ENCODE results near the gene MAPK8IP3.
A peak's percentile ranks its signal among the peaks of the same experiment; 100 is the strongest.

The MAPK8IP3 gene

GRCh38 chr16:1691276-1691675 lies 14.7 kb upstream of the MAPK8IP3 start:
- H3K27ac ChIP-seq = no peak overlapping the region
- TF ChIP-seq, protein P1, sequence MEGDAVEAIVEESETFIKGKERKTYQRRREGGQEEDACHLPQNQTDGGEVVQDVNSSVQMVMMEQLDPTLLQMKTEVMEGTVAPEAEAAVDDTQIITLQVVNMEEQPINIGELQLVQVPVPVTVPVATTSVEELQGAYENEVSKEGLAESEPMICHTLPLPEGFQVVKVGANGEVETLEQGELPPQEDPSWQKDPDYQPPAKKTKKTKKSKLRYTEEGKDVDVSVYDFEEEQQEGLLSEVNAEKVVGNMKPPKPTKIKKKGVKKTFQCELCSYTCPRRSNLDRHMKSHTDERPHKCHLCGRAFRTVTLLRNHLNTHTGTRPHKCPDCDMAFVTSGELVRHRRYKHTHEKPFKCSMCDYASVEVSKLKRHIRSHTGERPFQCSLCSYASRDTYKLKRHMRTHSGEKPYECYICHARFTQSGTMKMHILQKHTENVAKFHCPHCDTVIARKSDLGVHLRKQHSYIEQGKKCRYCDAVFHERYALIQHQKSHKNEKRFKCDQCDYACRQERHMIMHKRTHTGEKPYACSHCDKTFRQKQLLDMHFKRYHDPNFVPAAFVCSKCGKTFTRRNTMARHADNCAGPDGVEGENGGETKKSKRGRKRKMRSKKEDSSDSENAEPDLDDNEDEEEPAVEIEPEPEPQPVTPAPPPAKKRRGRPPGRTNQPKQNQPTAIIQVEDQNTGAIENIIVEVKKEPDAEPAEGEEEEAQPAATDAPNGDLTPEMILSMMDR (IDR thresholded peaks at IDR 0.05) = no peak
- no peak for TF ChIP-seq ZFX (IDR thresholded peaks at IDR 0.05; ENCODE audit: borderline replicate concordance)

DNA sequence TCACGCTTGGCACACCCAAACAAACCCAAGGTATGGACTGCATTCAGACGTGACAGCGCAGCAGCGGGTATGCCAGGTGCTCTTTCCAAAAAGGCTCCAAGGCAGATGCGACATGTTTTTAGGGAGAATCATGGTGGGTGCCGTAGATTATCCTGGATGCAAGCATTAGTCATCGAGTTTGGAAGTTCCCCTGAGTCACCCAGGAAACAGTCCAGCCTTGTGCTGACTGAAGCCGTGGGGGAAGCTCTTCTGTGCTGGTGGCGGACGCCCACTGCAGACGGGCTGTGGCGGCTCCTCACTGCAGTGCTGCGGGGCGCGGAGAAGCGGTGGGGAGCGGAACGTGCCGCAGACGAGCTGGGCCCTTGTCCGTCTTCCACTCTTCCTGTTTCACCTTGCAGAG lies 14.0 kb upstream of the MAPK8IP3 start:
- H3K27ac ChIP-seq = no peak overlapping the region
- TF ChIP-seq, protein P1 (IDR thresholded peaks at IDR 0.05) = no peak
- TF ChIP-seq ZFX (IDR thresholded peaks at IDR 0.05; ENCODE audit: borderline replicate concordance) = no peak

GRCh38 chr16:1696863-1697262 lies 9.1 kb upstream of the MAPK8IP3 start:
- no peak overlapping the region for H3K27ac ChIP-seq
- TF ChIP-seq ZFX (IDR thresholded peaks at IDR 0.05; ENCODE audit: borderline replicate concordance) = no peak
- TF ChIP-seq, protein P1 (IDR thresholded peaks at IDR 0.05) = no peak

- no peak overlapping the region for H3K27ac ChIP-seq
- TF ChIP-seq ZFX (IDR thresholded peaks at IDR 0.05; ENCODE audit: borderline replicate concordance) = no peak
- TF ChIP-seq, protein P1 (IDR thresholded peaks at IDR 0.05) = no peak
These were observed 7.3 kb upstream of the MAPK8IP3 start for GRCh38 chr16:1698680-1699079.

GRCh38 chr16:1700246-1700645 lies 5.7 kb upstream of the MAPK8IP3 start:
- TF ChIP-seq, protein P1 (IDR thresholded peaks at IDR 0.05) = no peak
- no peak for TF ChIP-seq ZFX (IDR thresholded peaks at IDR 0.05; ENCODE audit: borderline replicate concordance)
- no peak overlapping the region for H3K27ac ChIP-seq

GRCh38 chr16:1701216-1701878 lies 4.6 kb upstream of the MAPK8IP3 start:
- TF ChIP-seq ZFX (IDR thresholded peaks at IDR 0.05; ENCODE audit: borderline replicate concordance) = no peak
- TF ChIP-seq, protein P1 (IDR thresholded peaks at IDR 0.05) = no peak
- 0 out of 2 replicates have a peak overlapping the region, but pooled peaks have one; percentile 10 for H3K27ac ChIP-seq

- H3K27ac ChIP-seq = peak overlapping the region; percentile 95
These were observed 689 bp upstream of the MAPK8IP3 start for GRCh38 chr16:1705324-1705687.

All from 22Rv1 (cell line).